ENCODE data around the gene AMIGO2. TPM values are rescaled to one million over a fixed set of nuclear protein-coding genes. Genes with fewer than 3 reads are reported as not detected.
"Not testable (repeated sequence)": the region's sequence is repeated elsewhere in the genome, so short reads cannot be mapped to it uniquely, and the experiment has no call there.

The AMIGO2 gene
- total RNA-seq, 1 experiment from 2014 or later: 0.96 TPM

- DNase-seq (ENCODE audit: low read depth, low spot score); H3K9me3 ChIP-seq (ENCODE audit: control insufficient read depth in 1 of 2, insufficient read depth in 1 of 2, low read depth in 1 of 2, low read length in 2 of 2); H3K27me3 ChIP-seq (ENCODE audit: insufficient read depth, low read length); POLR2A ChIA-PET; H4K20me1 ChIP-seq (ENCODE audit: insufficient read depth); ATAC-seq; H3K79me2 ChIP-seq (ENCODE audit: insufficient read depth, low read length); intact Hi-C loops (cut with micrococcal nuclease); H3K36me3 ChIP-seq (ENCODE audit: control insufficient read depth in 1 of 2, insufficient read depth in 2 of 2, low read length in 2 of 2); H3K9ac ChIP-seq (ENCODE audit: low read length); RAD21 ChIA-PET (ENCODE audit: low non-redundant PET in 1 of 2, low total read pairs in 2 of 2, uncharacterized antibody in 2 of 2, unreplicated experiment in 2 of 2); H3K9me2 ChIP-seq (ENCODE audit: insufficient read depth); BruUV-seq (replicated peaks); H3K4me1 ChIP-seq (ENCODE audit: control insufficient read depth in 1 of 2, insufficient read depth in 2 of 2, low read length in 2 of 2); H2AFZ ChIP-seq (ENCODE audit: low read depth, low read length, poor library complexity, severe bottlenecking); H3K4me2 ChIP-seq (ENCODE audit: low read length); H3K4me3 ChIP-seq (replicated peaks in 1 of 2; ENCODE audit: low read depth in 1 of 2, low read length in 2 of 2); H3K27ac ChIP-seq (ENCODE audit: low read depth, low read length): not testable (repeated sequence)
- CTCF ChIA-PET: interaction anchor here (4.1 kb wide), 1 partner anchor 15 kb away, joined by 15 read pairs; no protein-coding TSS in a partner anchor
These were observed 23.9 kb downstream of the AMIGO2 start for GRCh38 chr12:47055856-47056255.

- Histone ChIP-seq H3K36me3 (ENCODE audit: control insufficient read depth in 1 of 2, insufficient read depth in 2 of 2, low read length in 2 of 2) (no peaks in the 10 kb centered on the region), H3K27ac (ENCODE audit: low read depth, low read length) (no peak overlapping the region), H4K20me1 (ENCODE audit: insufficient read depth) (no peaks in the 10 kb centered on the region), H3K9ac (ENCODE audit: low read length) (no peak overlapping the region), H3K79me2 (ENCODE audit: insufficient read depth, low read length) (no peaks in the 10 kb centered on the region), H2AFZ (ENCODE audit: low read depth, low read length, poor library complexity, severe bottlenecking) (no peak overlapping the region), H3K9me3 (ENCODE audit: control insufficient read depth in 1 of 2, insufficient read depth in 1 of 2, low read depth in 1 of 2, low read length in 2 of 2) (no peaks in the 10 kb centered on the region), H3K9me2 (ENCODE audit: insufficient read depth) (no peaks in the 10 kb centered on the region), H3K4me2 (ENCODE audit: low read length) (no peak overlapping the region), H3K27me3 (ENCODE audit: insufficient read depth, low read length) (no peaks in the 10 kb centered on the region), H3K4me1 (ENCODE audit: control insufficient read depth in 1 of 2, insufficient read depth in 2 of 2, low read length in 2 of 2) (no peaks in the 10 kb centered on the region), H3K4me3 (replicated peaks in 1 of 2; ENCODE audit: low read depth in 1 of 2, low read length in 2 of 2) (no peak overlapping the region)
- no peak for DNase-seq (ENCODE audit: low read depth, low spot score)
- CTCF ChIA-PET: interaction anchor here (0.6 to 4.1 kb wide), 2 partner anchors 16 to 22 kb away, joined by 3 to 15 read pairs; no protein-coding TSS in a partner anchor
- BruUV-seq (replicated peaks): no TSS peak
- POLR2A ChIA-PET: no interaction called here
- no peak for TF ChIP-seq ELF1 (IDR thresholded peaks at IDR 0.05; ENCODE audit: borderline replicate concordance, low read depth)
- TF ChIP-seq REST (IDR thresholded peaks at IDR 0.05; ENCODE audit: low read depth): no peak
- TF ChIP-seq SIN3A (IDR thresholded peaks at IDR 0.05; ENCODE audit: low read depth): no peak
- no peak for TF ChIP-seq ATF3 (IDR thresholded peaks at IDR 0.05)
- TF ChIP-seq RAD21 (IDR thresholded peaks at IDR 0.05; ENCODE audit: low read depth): no peak
- TF ChIP-seq FOSL1 (IDR thresholded peaks at IDR 0.05; ENCODE audit: low read depth): no peak
- TF ChIP-seq CTCF (IDR thresholded peaks at IDR 0.05 in 2 of 3, conservative IDR thresholded peaks at IDR 0.05 in 1 of 3; ENCODE audit: borderline replicate concordance in 1 of 3, insufficient read depth in 1 of 3, low read depth in 2 of 3, low read length in 2 of 3): no peak
- ATAC-seq: no peak
- RAD21 ChIA-PET (ENCODE audit: low non-redundant PET in 1 of 2, low total read pairs in 2 of 2, uncharacterized antibody in 2 of 2, unreplicated experiment in 2 of 2): no interaction called here
- intact Hi-C loops (cut with micrococcal nuclease): no loop called here
These were observed 25.1 kb downstream of the AMIGO2 start for GRCh38 chr12:47054659-47055058.
